Anterior cingulate cortex (tissue), 58 donors: ENCODE measurements around the gene NID2.

Experiments
- DNase-seq, 58 donors: peaks; one replicate each; lab custom pipeline; 2025; lab: John Stamatoyannopoulos, UW

NID2 gene

GRCh38 chr14:52007637-52008036 is 61.2 kb downstream of the NID2 start:
- DNase-seq, result no peak

DNA sequence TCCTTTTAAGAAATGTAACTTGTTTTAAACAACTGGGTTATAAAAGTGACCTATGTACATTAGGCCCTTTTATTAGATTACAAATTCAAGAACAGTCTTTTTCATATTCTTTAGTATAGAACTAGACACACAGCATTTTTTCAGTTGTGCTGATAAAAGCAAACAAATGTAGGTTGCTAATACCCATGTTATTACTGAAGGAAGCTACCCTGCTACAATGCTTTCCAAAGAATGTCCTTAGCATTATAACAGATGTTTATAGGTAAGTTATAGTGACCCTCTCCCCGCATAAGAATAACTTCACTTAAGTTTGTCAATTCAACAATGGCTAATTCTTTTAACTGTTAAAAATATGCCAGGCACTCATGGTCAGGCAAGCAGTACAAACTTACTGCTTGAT is 61.6 kb downstream of the NID2 start:
- DNase-seq, result no peak

DNA sequence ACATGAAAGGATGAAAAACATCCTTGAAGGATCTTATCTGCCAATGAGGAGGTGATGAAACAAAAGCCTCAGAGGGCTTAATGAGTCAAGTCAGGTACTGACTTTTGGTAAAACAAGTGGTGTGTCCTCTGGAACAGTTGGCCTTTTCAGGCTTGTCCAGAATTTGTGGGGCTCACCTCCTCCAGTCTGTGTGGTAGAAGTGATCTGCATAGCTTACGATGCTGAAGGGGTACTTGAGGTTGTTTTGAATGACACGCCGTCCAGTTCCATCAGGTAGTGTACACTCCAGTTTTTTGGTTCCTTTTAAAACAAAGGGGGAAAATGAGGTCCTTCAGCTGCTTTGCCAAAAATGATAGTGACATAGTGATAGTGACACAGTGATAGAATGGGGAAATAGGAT is 62.5 kb downstream of the NID2 start:
- no peak for DNase-seq

GRCh38 chr14:52005625-52006024 is 63.2 kb downstream of the NID2 start:
- DNase-seq, result no peak

GRCh38 chr14:52003324-52003723 is 65.5 kb downstream of the NID2 start:
- no peak for DNase-seq

DNA sequence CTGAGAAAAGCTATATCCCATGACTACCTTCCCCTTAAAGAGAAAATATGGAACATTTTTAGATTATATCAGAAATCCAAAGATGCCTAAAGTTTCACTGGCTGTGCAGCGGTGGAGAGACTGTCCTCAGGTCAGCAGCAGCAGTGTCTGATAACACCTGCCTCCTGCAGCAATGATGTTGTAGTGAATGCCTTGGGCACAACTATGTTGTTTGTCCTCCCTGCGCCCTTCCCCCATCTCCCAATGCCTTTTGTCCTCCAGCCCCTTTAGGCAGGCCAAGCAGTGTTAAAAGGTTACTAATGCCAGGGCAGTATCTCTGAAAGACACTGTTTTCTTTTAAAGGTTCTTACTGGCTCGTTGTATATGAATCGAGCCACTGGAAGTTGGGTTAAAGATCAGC is 66.3 kb downstream of the NID2 start:
- no peak for DNase-seq

GRCh38 chr14:52000696-52001095 is 68.2 kb downstream of the NID2 start:
- DNase-seq, result no peak

GRCh38 chr14:52000019-52000582 is 68.8 kb downstream of the NID2 start:
- DNase-seq, result no peak

- no peak for DNase-seq
Measured at GRCh38 chr14:51999084-51999483, 69.8 kb downstream of the NID2 start.

GRCh38 chr14:51998348-51998747 is 70.5 kb downstream of the NID2 start:
- DNase-seq, result no peak

GRCh38 chr14:51996148-51996746 is 72.6 kb downstream of the NID2 start:
- DNase-seq, result no peak

- DNase-seq, result no peak
Measured at GRCh38 chr14:51993285-51993920, 75.5 kb downstream of the NID2 start.

DNA sequence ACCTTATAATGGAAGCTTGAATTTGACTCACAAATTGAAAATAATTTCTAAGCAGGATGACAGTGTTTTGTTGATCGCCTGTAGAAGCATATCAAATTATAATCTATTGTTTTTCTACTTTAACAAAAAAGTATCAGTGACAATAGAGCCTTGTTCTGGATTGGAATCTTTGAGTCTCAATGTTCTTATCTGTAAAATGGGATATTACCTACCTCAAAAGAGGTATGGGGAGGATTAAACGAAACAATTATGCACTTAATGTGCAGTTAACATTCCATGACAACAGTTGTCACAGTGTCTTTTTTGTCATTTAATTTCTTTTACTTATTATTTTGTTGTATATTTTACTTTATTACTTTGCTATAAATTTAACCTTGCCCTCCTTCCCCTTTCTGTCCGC is 78.4 kb downstream of the NID2 start:
- DNase-seq, result no peak

GRCh38 chr14:51989293-51990234 is 79.3 kb downstream of the NID2 start, which contains the start of gene RTRAF:
Gene RTRAF (plus strand): TSS chr14:51989546. CDS start chr14:51989640, 94 bp downstream.
- DNase-seq, result peak; percentile 30 to 96 (median 89)

- DNase-seq, result no peak
Measured at GRCh38 chr14:51988221-51988620, 80.6 kb downstream of the NID2 start.

GRCh38 chr14:51981218-51981854 is 87.5 kb downstream of the NID2 start:
- DNase-seq, result no peak

GRCh38 chr14:51979088-51979709 is 89.7 kb downstream of the NID2 start:
- peak in 57 of 58 donors; percentile 7 to 88 (median 62) for DNase-seq

GRCh38 chr14:51978681-51979085 is 90.2 kb downstream of the NID2 start:
- DNase-seq, result no peak

DNA sequence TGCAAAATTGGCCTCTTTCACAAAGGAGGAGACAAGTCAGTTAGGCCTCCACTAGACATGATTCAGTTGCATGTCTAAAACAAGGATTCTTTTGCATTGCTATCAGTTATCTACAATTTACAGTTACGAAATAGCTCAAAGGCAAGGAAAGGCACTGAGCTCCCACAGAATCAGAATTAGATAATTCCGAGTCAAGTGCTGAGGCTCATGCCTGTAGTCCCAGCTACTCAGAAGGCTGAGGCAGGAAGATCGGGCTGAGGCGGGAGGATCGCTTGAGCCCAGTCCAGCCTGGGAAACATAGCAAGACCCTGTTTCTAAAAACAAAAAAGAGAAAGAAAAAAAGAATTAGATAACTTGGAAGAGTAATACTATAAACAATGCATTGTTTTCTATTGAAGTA is 91.8 kb downstream of the NID2 start:
- DNase-seq, result no peak

DNA sequence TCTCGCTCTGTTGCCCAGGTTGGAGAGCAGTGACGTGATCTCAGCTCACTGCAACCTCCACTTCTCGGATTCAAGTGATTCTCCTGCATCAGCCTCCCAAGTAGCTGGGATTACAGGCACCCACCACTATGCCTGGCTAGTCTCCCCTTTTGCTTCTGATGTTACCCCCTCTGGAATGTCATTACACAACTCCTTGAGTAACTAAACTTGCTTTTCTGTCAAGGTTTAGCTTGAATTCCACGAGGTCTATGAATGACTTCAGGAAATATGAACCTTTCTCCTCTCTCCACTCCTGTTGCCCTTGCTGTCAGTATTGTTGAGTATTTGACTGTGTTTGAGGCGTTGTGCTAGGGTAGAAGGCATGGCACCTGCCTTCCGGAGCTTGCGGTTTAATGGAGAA is 96.3 kb downstream of the NID2 start:
- DNase-seq, result no peak
